ENCODE data around the gene PTPRG.

The PTPRG gene

GRCh38 chr3:61718565-61718964 lies 157.2 kb downstream of the PTPRG start:
- peaks cover 4% of the 10 kb centered on the region for H4K20me1 ChIP-seq (ENCODE audit: insufficient read depth, low read length, poor library complexity, severe bottlenecking)
- no peaks in the 10 kb centered on the region for H3K9me3 ChIP-seq (ENCODE audit: insufficient read depth, low read depth, low read length)
- H3F3A ChIP-seq (ENCODE audit: low read depth), result no peaks in the 10 kb centered on the region
- H3K36me3 ChIP-seq (ENCODE audit: insufficient read depth, low read length), result no peaks in the 10 kb centered on the region
- no peak for TF ChIP-seq EZH2phosphoT487 (IDR thresholded peaks at IDR 0.05; ENCODE audit: borderline replicate concordance)
- no peak for TF ChIP-seq CTCF (conservative IDR thresholded peaks at IDR 0.05; ENCODE audit: low read length)
- peaks cover 4% of the 10 kb centered on the region for H3K4me1 ChIP-seq (ENCODE audit: insufficient read depth, low read length, poor library complexity, severe bottlenecking)
- no peak overlapping the region for H3K9ac ChIP-seq (ENCODE audit: low read depth, low read length, poor library complexity, severe bottlenecking)
- H2AFZ ChIP-seq (ENCODE audit: low read length), result no peak overlapping the region
- H3K9me2 ChIP-seq (replicated peaks; ENCODE audit: low read depth, low read length), result no peaks in the 10 kb centered on the region
- H3K4me3 ChIP-seq (ENCODE audit: low read length, poor library complexity, severe bottlenecking), result no peak overlapping the region
- H3K27me3 ChIP-seq (ENCODE audit: insufficient read depth, low read length, poor library complexity, severe bottlenecking), result no peaks in the 10 kb centered on the region
- no peak overlapping the region for H3K4me2 ChIP-seq (ENCODE audit: low read depth, low read length, poor library complexity, severe bottlenecking)
- no peaks in the 10 kb centered on the region for H3K79me2 ChIP-seq (ENCODE audit: insufficient read depth, low read length)

DNA sequence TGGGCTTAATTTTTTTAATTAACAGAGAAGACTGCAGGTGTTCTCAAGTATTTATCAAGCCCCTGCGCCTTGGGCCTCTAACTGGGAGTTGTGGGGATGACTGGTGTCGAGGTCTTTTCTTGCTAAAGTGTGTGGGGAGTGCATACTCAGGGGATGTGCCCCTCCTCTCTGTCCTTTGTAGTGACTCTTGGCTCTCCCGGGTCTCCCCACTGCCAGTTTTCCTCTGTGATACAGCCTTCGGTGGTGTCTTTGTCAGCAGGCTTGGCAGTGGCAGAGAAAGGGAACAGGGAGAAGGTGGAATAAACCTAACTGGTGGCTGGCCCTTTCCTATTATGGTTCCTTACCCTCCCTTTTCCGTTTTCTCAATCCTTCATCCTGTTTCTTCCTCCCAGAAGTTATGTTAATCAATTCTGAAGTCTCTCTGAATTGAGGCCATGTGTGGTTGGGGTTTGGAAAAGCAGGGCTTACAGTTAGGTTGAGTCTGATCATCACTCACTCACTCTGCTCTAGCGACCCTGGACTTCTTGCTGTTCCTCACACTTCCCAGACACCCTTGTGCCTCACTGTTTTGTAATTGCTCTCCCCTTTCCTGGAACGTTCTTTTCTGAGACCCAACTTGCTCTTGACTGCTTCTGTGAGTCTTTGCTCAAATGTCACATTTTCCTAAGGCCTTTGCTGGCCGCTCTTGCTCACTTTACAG lies 158.1 kb downstream of the PTPRG start:
- H3K4me2 ChIP-seq (ENCODE audit: low read depth, low read length, poor library complexity, severe bottlenecking), result no peak overlapping the region
- H3K9me3 ChIP-seq (ENCODE audit: insufficient read depth, low read depth, low read length), result no peaks in the 10 kb centered on the region
- H3K4me1 ChIP-seq (ENCODE audit: insufficient read depth, low read length, poor library complexity, severe bottlenecking), result peaks cover 4% of the 10 kb centered on the region
- TF ChIP-seq EZH2phosphoT487 (IDR thresholded peaks at IDR 0.05; ENCODE audit: borderline replicate concordance) (no peak), CTCF (conservative IDR thresholded peaks at IDR 0.05; ENCODE audit: low read length) (no peak)
- no peaks in the 10 kb centered on the region for H3F3A ChIP-seq (ENCODE audit: low read depth)
- peaks cover 4% of the 10 kb centered on the region for H4K20me1 ChIP-seq (ENCODE audit: insufficient read depth, low read length, poor library complexity, severe bottlenecking)
- no peaks in the 10 kb centered on the region for H3K36me3 ChIP-seq (ENCODE audit: insufficient read depth, low read length)
- H2AFZ ChIP-seq (ENCODE audit: low read length), result no peak overlapping the region
- H3K4me3 ChIP-seq (ENCODE audit: low read length, poor library complexity, severe bottlenecking), result no peak overlapping the region
- H3K9ac ChIP-seq (ENCODE audit: low read depth, low read length, poor library complexity, severe bottlenecking), result no peak overlapping the region
- H3K79me2 ChIP-seq (ENCODE audit: insufficient read depth, low read length), result no peaks in the 10 kb centered on the region
- no peaks in the 10 kb centered on the region for H3K9me2 ChIP-seq (replicated peaks; ENCODE audit: low read depth, low read length)
- H3K27me3 ChIP-seq (ENCODE audit: insufficient read depth, low read length, poor library complexity, severe bottlenecking), result no peaks in the 10 kb centered on the region

DNA sequence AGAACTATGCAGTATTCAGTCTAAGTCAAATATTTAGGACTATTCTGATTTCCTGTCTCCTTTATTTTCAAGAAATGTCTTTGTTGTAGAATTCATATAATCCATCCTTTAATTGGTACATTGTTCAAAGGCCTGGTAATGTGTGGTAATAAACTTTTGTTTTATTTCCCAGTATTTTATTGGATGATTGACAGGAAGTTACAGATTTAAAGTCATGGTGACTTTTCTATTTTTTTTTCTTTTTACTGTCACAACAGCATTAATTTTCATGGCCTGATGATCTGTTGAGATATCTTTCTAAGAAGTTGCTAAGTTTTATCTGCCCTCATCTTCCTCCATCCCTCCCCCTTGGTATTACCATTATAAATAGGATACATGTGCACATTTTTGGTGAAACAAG lies 161.7 kb downstream of the PTPRG start:
- no peaks in the 10 kb centered on the region for H3K36me3 ChIP-seq (ENCODE audit: insufficient read depth, low read length)
- H3K4me1 ChIP-seq (ENCODE audit: insufficient read depth, low read length, poor library complexity, severe bottlenecking), result peaks cover 24% of the 10 kb centered on the region
- H2AFZ ChIP-seq (ENCODE audit: low read length), result no peak overlapping the region
- no peak overlapping the region for H3K9ac ChIP-seq (ENCODE audit: low read depth, low read length, poor library complexity, severe bottlenecking)
- H3K4me2 ChIP-seq (ENCODE audit: low read depth, low read length, poor library complexity, severe bottlenecking), result no peak overlapping the region
- H3K27me3 ChIP-seq (ENCODE audit: insufficient read depth, low read length, poor library complexity, severe bottlenecking), result no peaks in the 10 kb centered on the region
- no peaks in the 10 kb centered on the region for H3F3A ChIP-seq (ENCODE audit: low read depth)
- no peaks in the 10 kb centered on the region for H3K79me2 ChIP-seq (ENCODE audit: insufficient read depth, low read length)
- TF ChIP-seq CTCF (conservative IDR thresholded peaks at IDR 0.05; ENCODE audit: low read length), result no peak
- TF ChIP-seq EZH2phosphoT487 (IDR thresholded peaks at IDR 0.05; ENCODE audit: borderline replicate concordance), result no peak
- no peaks in the 10 kb centered on the region for H3K9me3 ChIP-seq (ENCODE audit: insufficient read depth, low read depth, low read length)
- no peak overlapping the region for H3K4me3 ChIP-seq (ENCODE audit: low read length, poor library complexity, severe bottlenecking)
- H3K9me2 ChIP-seq (replicated peaks; ENCODE audit: low read depth, low read length), result no peaks in the 10 kb centered on the region
- H4K20me1 ChIP-seq (ENCODE audit: insufficient read depth, low read length, poor library complexity, severe bottlenecking), result peaks cover 8% of the 10 kb centered on the region

Measured in Loucy (cell line).